HG03469 (cell line): ENCODE data around the gene MAPKBP1.

Experiments used
- ATAC-seq: cut with Tn5 transposase; IDR thresholded peaks from one replicate; pipeline ENCODE4 v1.9.1; 2021; ENCODE audit warnings: mild to moderate bottlenecking, moderate library complexity, moderate number of reproducible peaks; ENCODE audit not compliant: unreplicated experiment

MAPKBP1 gene

GRCh38 chr15:41780727-41781126 lies 6.4 kb downstream of the MAPKBP1 start:
- ATAC-seq: no peak

GRCh38 chr15:41782371-41783282 lies 8.3 kb downstream of the MAPKBP1 start:
- ATAC-seq: peak; percentile 46

GRCh38 chr15:41783296-41783695 lies 9.0 kb downstream of the MAPKBP1 start:
- ATAC-seq: no peak

- no peak for ATAC-seq
Observed at GRCh38 chr15:41788262-41788661, 14.0 kb downstream of the MAPKBP1 start.

GRCh38 chr15:41789236-41789635 lies 15.0 kb downstream of the MAPKBP1 start:
- ATAC-seq: no peak

GRCh38 chr15:41789662-41790061 lies 15.4 kb downstream of the MAPKBP1 start:
- no peak for ATAC-seq

GRCh38 chr15:41790169-41790568 lies 15.9 kb downstream of the MAPKBP1 start:
- no peak for ATAC-seq

GRCh38 chr15:41790756-41791546 lies 16.7 kb downstream of the MAPKBP1 start:
- ATAC-seq: no peak

GRCh38 chr15:41791547-41791937 lies 17.3 kb downstream of the MAPKBP1 start:
- ATAC-seq: no peak

GRCh38 chr15:41792000-41792637 lies 17.8 kb downstream of the MAPKBP1 start:
- no peak for ATAC-seq

GRCh38 chr15:41794081-41794480 lies 19.8 kb downstream of the MAPKBP1 start:
- ATAC-seq: no peak

- ATAC-seq: no peak
Observed at GRCh38 chr15:41795996-41796856, 21.9 kb downstream of the MAPKBP1 start.

GRCh38 chr15:41797201-41797944 lies 23.1 kb downstream of the MAPKBP1 start:
- ATAC-seq: no peak

GRCh38 chr15:41798607-41799487 lies 24.6 kb downstream of the MAPKBP1 start:
- no peak for ATAC-seq

- ATAC-seq: no peak
Observed at GRCh38 chr15:41799488-41799805, 25.2 kb downstream of the MAPKBP1 start.

GRCh38 chr15:41801185-41801584 lies 26.9 kb downstream of the MAPKBP1 start:
- ATAC-seq: no peak

GRCh38 chr15:41801850-41802455 lies 27.7 kb downstream of the MAPKBP1 start:
- no peak for ATAC-seq

GRCh38 chr15:41804361-41804760 lies 30.1 kb downstream of the MAPKBP1 start:
- no peak for ATAC-seq
